HepG2 (cell line): ENCODE results near the gene FGF19. TPM values are rescaled to one million over a fixed set of nuclear protein-coding genes. Genes with fewer than 3 reads are reported as not detected.

ENCODE experiments used
- ATAC-seq: fragments of 200-7000 bp; cut with Tn5 transposase; 3 replicates; pipeline ENCODE4 v1.9.1; 2020; ENCODE audit warnings: mild to moderate bottlenecking, moderate library complexity
- BruUV-seq: library from RNA; stranded (reverse); fragments of 400-500 nt; replicated peaks from 2 replicates; lab custom pipeline; 2021; lab: Mats Ljungman, UMichigan
- CTCF ChIA-PET: fragments of 300-600 bp; formaldehyde crosslinking; extraction: SDS; loops from one replicate; lab custom pipeline; 2021; ENCODE audit warnings: low total read pairs, inconsistent platforms, low intra/inter-chr PET ratio; lab: Yijun Ruan, JAX
- POLR2A ChIA-PET: fragments of 350-600 bp; sonication (Branson Sonifier 250); formaldehyde crosslinking; loops from one replicate; lab custom pipeline; 2020; ENCODE audit warnings: antibody characterized with exemption, inconsistent platforms; lab: Yijun Ruan, JAX
- DNase-seq: peaks from one replicate; pipeline ENCODE4 v3.0.0-alpha.2; 2015; ENCODE audit warnings: low spot score
- FAIRE-seq: peaks from 3 replicates; lab custom pipeline; 2011; peaks lifted over from hg19 to GRCh38; lab: Jason Lieb, UNC
- H2AFZ ChIP-seq: one replicate; pipeline ENCODE4 v1.6.1; 2011; ENCODE audit warnings: low read length, inconsistent platforms
- H3K27ac ChIP-seq: fragments of 300-600 bp; 3 replicates; pipeline ENCODE4 v1.8.0; 2011; ENCODE audit warnings: mixed run types, mild to moderate bottlenecking, mixed read lengths, low read length, inconsistent platforms; ENCODE audit not compliant: insufficient read depth; ENCODE audit errors: extremely low read length
- H3K27me3 ChIP-seq, 2 experiments: fragments of 200-600 bp in 1 of 2; 2 replicates in 1 of 2; 3 replicates in 1 of 2; pipeline versions ENCODE4 v1.6.0 to v1.8.0; 2011; ENCODE audit warnings: low read length in 2 of 2, mild to moderate bottlenecking in 2 of 2, moderate library complexity in 2 of 2, inconsistent platforms in 1 of 2; ENCODE audit not compliant: insufficient read depth in 2 of 2, control insufficient read depth in 1 of 2
- H3K36me3 ChIP-seq, 2 experiments: fragments of 200-600 bp in 1 of 2; replicated peaks in 1 of 2; 2 replicates in 1 of 2; 3 replicates in 1 of 2; pipeline versions ENCODE4 v1.5.1 to v1.8.0; 2011; ENCODE audit warnings: low read length in 2 of 2, inconsistent platforms in 1 of 2; ENCODE audit not compliant: insufficient read depth in 2 of 2, control insufficient read depth in 1 of 2
- H3K4me1 ChIP-seq: 2 replicates; pipeline ENCODE4 v1.5.1; 2012; ENCODE audit warnings: low read length, inconsistent platforms; ENCODE audit not compliant: insufficient read depth
- H3K4me2 ChIP-seq: 2 replicates; pipeline ENCODE4 v1.6.0; 2011; ENCODE audit warnings: low read depth, low read length, inconsistent platforms
- H3K4me3 ChIP-seq, 3 experiments: fragments of 200-600 bp in 1 of 3; sonication (generic), shearing (Covaris generic) in 1 of 3; replicated peaks in 1 of 3; 2 replicates each; pipeline ENCODE4 v1.5.1; 2011 to 2016; ENCODE audit warnings: low read length in 3 of 3, inconsistent platforms in 2 of 3, low read depth in 2 of 3, mild to moderate bottlenecking in 2 of 3, control low read depth in 1 of 3, mixed read lengths in 1 of 3; ENCODE audit not compliant: insufficient read depth in 1 of 3
- H3K79me2 ChIP-seq: one replicate; pipeline ENCODE4 v1.6.1; 2011; ENCODE audit warnings: low read length, inconsistent platforms; ENCODE audit not compliant: insufficient read depth
- H3K9ac ChIP-seq: 2 replicates; pipeline ENCODE4 v1.6.0; 2011; ENCODE audit warnings: mild to moderate bottlenecking, low read depth, low read length, inconsistent platforms; ENCODE audit not compliant: insufficient read depth
- H3K9me3 ChIP-seq: 2 replicates; pipeline ENCODE4 v1.5.1; 2012; ENCODE audit warnings: mild to moderate bottlenecking, low read length
- H4K20me1 ChIP-seq: 2 replicates; pipeline ENCODE4 v1.6.0; 2011; ENCODE audit warnings: inconsistent platforms, mild to moderate bottlenecking, low read length, moderate library complexity; ENCODE audit not compliant: insufficient read depth
- CTCF ChIP-seq: sonication (generic); formaldehyde crosslinking; IDR thresholded peaks from 2 replicates; pipeline ENCODE4 v1.5.0; 2020; ENCODE audit warnings: mild to moderate bottlenecking, missing genetic modification reagents, moderate library complexity
- HNRNPL ChIP-seq: fragments of 200-400 bp; formaldehyde crosslinking; IDR thresholded peaks from 2 replicates; pipeline ENCODE4 v1.6.1; 2017; ENCODE audit warnings: mild to moderate bottlenecking, low read depth, low read length
- KLF11 ChIP-seq: IDR thresholded peaks from 2 replicates; pipeline ENCODE4 v1.6.1; 2016; ENCODE audit warnings: missing compliant biosample characterization
- MAFG ChIP-seq: sonication (generic); formaldehyde crosslinking; IDR thresholded peaks from 2 replicates; pipeline ENCODE4 v1.5.1; 2020; ENCODE audit warnings: mild to moderate bottlenecking, missing genetic modification reagents
- NFYB ChIP-seq: sonication (generic); formaldehyde crosslinking; IDR thresholded peaks from 2 replicates; pipeline ENCODE4 v1.4.0; 2020; ENCODE audit warnings: missing genetic modification reagents
- RAD21 ChIP-seq: fragments of 450-650 bp; formaldehyde crosslinking; IDR thresholded peaks from 2 replicates; pipeline ENCODE4 v1.5.0; 2020; ENCODE audit warnings: mild to moderate bottlenecking
- RNF2 ChIP-seq: fragments of 450-650 bp; conservative IDR thresholded peaks from 2 replicates; pipeline ENCODE4 v1.6.1; 2016; ENCODE audit warnings: low read depth
- SIX4 ChIP-seq: sonication (generic); formaldehyde crosslinking; IDR thresholded peaks from 2 replicates; pipeline ENCODE4 v1.4.0; 2020; ENCODE audit warnings: missing genetic modification reagents
- SMC3 ChIP-seq: IDR thresholded peaks from 2 replicates; pipeline ENCODE4 v1.6.1; 2011; ENCODE audit warnings: low read length, improper control_type of control experiment
- SNRNP70 ChIP-seq: fragments of 200-400 bp; formaldehyde crosslinking; IDR thresholded peaks from 2 replicates; pipeline ENCODE4 v1.6.1; 2017; ENCODE audit warnings: mild to moderate bottlenecking, low read depth, low read length, moderate library complexity
- ZNF10 ChIP-seq: sonication (generic); formaldehyde crosslinking; IDR thresholded peaks from 2 replicates; pipeline ENCODE4 v1.4.0; 2020; ENCODE audit warnings: mild to moderate bottlenecking, low read depth, missing genetic modification reagents, borderline replicate concordance
- ZNF282 ChIP-seq: fragments of 450-650 bp; IDR thresholded peaks from 2 replicates; pipeline ENCODE4 v1.6.1; 2018; ENCODE audit not compliant: partially characterized antibody
- ZNF720 ChIP-seq: sonication (generic); formaldehyde crosslinking; IDR thresholded peaks from 2 replicates; pipeline ENCODE4 v1.4.0; 2020; ENCODE audit warnings: missing genetic modification reagents
- ZNF724P ChIP-seq: sonication (generic); formaldehyde crosslinking; IDR thresholded peaks from 2 replicates; pipeline ENCODE4 v1.8.0; 2022; ENCODE audit warnings: missing genetic modification reagents, borderline replicate concordance
- WGBS: methylation state at CpG from one replicate; pipeline ENCODE4 v1.1.6; 2017; ENCODE audit warnings: low lambda C conversion rate; 5-methylcytosine and 5-hydroxymethylcytosine counted together
- in situ Hi-C: cut with HindIII; loops from 2 replicates; pipeline ENCODE4 v1.10.0; 2017; ENCODE audit warnings: low pct_unique_long_range_greater_than_20kb; ENCODE audit not compliant: extremely low pct_ligation_motif_present
- intact Hi-C: fragments of 100-400 bp; cut with micrococcal nuclease; formaldehyde crosslinking; loops from one replicate; pipeline ENCODE4 v1.10.0; 2022; ENCODE audit not compliant: unreplicated experiment
- polyA plus RNA-seq, 8 experiments: library from polyadenylated mRNA; depleted of rRNA in 3 of 8; stranded (reverse) in 7 of 8; unstranded in 1 of 8; fragments of >200 nt; fragmentation: Illumina TruSeq in 4 of 8; extraction: Trizol in 4 of 8; gene quantifications; 2 replicates each; pipeline versions ENCODE4 v1.2.1 to v1.2.3, GENCODE V29; 2011 to 2016; ENCODE audit warnings: low read depth in 4 of 8, missing spikeins in 1 of 8, mixed read lengths in 1 of 8; ENCODE audit not compliant: insufficient read depth in 1 of 8
- total RNA-seq, 5 experiments: library from RNA; depleted of rRNA; stranded (reverse); fragments of >200 nt; fragmentation: Illumina TruSeq; extraction: Trizol; gene quantifications; 2 replicates each; pipeline ENCODE4 v1.2.3, GENCODE V29; 2016; ENCODE audit warnings: low read depth in 1 of 5
- TF ChIP-seq, protein P1 (sequence below): sonication (generic); formaldehyde crosslinking; IDR thresholded peaks from 2 replicates; pipeline ENCODE4 v1.5.0; 2020; ENCODE audit warnings: missing genetic modification reagents
- TF ChIP-seq, protein P2 (sequence below): IDR thresholded peaks from 2 replicates; pipeline ENCODE4 v1.6.1; 2012; ENCODE audit warnings: inconsistent platforms
- TF ChIP-seq, protein P3 (sequence below): sonication (generic); formaldehyde crosslinking; IDR thresholded peaks from 2 replicates; pipeline ENCODE4 v1.4.0; 2020; ENCODE audit warnings: missing genetic modification reagents

FGF19 gene
- total and polyA plus RNA-seq, 2 of the 13 experiments (the other 11 are each of a cell fraction or from before 2014, with no cell fraction given): 0.07 TPM; not detected in 1

- TF ChIP-seq SNRNP70 (no peak), HNRNPL (no peak), SIX4 (no peak), MAFG (no peak), ZNF10 (CRISPR knock-in tag) (no peak)
- TF ChIP-seq, protein P1, sequence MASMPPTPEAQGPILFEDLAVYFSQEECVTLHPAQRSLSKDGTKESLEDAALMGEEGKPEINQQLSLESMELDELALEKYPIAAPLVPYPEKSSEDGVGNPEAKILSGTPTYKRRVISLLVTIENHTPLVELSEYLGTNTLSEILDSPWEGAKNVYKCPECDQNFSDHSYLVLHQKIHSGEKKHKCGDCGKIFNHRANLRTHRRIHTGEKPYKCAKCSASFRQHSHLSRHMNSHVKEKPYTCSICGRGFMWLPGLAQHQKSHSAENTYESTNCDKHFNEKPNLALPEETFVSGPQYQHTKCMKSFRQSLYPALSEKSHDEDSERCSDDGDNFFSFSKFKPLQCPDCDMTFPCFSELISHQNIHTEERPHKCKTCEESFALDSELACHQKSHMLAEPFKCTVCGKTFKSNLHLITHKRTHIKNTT (CRISPR knock-in tag): no peak
These were observed 22.2 kb upstream of the FGF19 start (continued) for GRCh38 chr11:69726019-69726418.

GRCh38 chr11:69721745-69722144 lies 17.9 kb upstream of the FGF19 start:
- CTCF ChIA-PET: interaction anchor here (1.3 kb wide), 1 partner anchor 80 kb away, joined by 3 read pairs; no protein-coding TSS in a partner anchor
- no peak overlapping the region for H3K9ac ChIP-seq
- no peaks in the 10 kb centered on the region for H3K4me1 ChIP-seq
- no peaks in the 10 kb centered on the region for H3K9me3 ChIP-seq
- H4K20me1 ChIP-seq: no peaks in the 10 kb centered on the region
- POLR2A ChIA-PET: no interaction called here
- no peak overlapping the region for H3K4me2 ChIP-seq
- H2AFZ ChIP-seq: no peak overlapping the region
- H3K27me3 ChIP-seq: peaks cover 4 to 65% of the 10 kb centered on the region in 2 experiments
- H3K79me2 ChIP-seq: no peaks in the 10 kb centered on the region
- DNase-seq (no peak), FAIRE-seq (no peak), ATAC-seq (peak; percentile 68)
- in situ Hi-C loops (loop anchor here (5.0 kb wide), 1 partner anchor 76 kb away; no protein-coding TSS in a partner anchor), intact Hi-C loops (loop anchor here (5.0 kb wide), 1 partner anchor 81 kb away; no protein-coding TSS in a partner anchor)
- no TSS peak for BruUV-seq
- no peak overlapping the region for H3K4me3 ChIP-seq
- no peak overlapping the region for H3K27ac ChIP-seq
- 13% methylated on average over 9 of the region's 9 CpGs for WGBS
- H3K36me3 ChIP-seq: no peaks in the 10 kb centered on the region
- TF ChIP-seq, protein P2, sequence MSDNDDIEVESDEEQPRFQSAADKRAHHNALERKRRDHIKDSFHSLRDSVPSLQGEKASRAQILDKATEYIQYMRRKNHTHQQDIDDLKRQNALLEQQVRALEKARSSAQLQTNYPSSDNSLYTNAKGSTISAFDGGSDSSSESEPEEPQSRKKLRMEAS: no peak
- TF ChIP-seq, protein P3, sequence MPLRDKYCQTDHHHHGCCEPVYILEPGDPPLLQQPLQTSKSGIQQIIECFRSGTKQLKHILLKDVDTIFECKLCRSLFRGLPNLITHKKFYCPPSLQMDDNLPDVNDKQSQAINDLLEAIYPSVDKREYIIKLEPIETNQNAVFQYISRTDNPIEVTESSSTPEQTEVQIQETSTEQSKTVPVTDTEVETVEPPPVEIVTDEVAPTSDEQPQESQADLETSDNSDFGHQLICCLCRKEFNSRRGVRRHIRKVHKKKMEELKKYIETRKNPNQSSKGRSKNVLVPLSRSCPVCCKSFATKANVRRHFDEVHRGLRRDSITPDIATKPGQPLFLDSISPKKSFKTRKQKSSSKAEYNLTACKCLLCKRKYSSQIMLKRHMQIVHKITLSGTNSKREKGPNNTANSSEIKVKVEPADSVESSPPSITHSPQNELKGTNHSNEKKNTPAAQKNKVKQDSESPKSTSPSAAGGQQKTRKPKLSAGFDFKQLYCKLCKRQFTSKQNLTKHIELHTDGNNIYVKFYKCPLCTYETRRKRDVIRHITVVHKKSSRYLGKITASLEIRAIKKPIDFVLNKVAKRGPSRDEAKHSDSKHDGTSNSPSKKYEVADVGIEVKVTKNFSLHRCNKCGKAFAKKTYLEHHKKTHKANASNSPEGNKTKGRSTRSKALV (CRISPR knock-in tag): no peak
- TF ChIP-seq NFYB: no peak
- peak; percentile 52 for TF ChIP-seq CTCF (CRISPR knock-in tag)
- no peak for TF ChIP-seq ZNF724P
- peak; percentile 20; the same call in 1 of the 2 replicates for TF ChIP-seq SMC3
- TF ChIP-seq KLF11 (CRISPR knock-in tag): no peak
- TF ChIP-seq RNF2: no peak
- TF ChIP-seq ZNF720: no peak
- no peak for TF ChIP-seq ZNF282
- TF ChIP-seq RAD21: 0 out of 2 replicates have a peak, but pooled peaks have one; percentile 17
